Measurements from ENCODE around the gene ZNF385B. TPM values are rescaled to one million over a fixed set of nuclear protein-coding genes. Genes with fewer than 3 reads are reported as not detected.

ZNF385B gene
- polyA plus RNA-seq, 3 donors, result 12.7 to 14.6 (median 14.4) TPM

DNA sequence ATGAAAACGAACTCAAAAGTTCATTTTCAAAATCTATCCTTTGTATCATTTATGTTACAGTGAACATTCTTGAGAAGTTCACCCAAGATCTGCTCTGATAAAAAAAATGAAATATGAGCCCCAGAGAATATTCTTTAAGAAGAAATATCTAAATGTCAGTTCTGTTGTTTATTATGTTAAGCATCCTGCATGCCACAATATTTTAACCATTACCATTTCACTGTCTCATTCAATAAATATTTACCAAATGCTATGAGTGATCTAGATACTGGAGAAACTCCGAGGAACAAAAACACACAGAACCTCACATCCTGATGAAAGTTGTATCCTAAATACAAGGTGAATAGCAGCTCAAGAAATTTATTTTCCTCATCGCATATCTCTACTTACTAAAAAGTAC lies 170.2 kb downstream of the ZNF385B start:
- DNase-seq (ENCODE audit: low read depth in 3 of 3, low spot score in 2 of 3), result no peak

DNA sequence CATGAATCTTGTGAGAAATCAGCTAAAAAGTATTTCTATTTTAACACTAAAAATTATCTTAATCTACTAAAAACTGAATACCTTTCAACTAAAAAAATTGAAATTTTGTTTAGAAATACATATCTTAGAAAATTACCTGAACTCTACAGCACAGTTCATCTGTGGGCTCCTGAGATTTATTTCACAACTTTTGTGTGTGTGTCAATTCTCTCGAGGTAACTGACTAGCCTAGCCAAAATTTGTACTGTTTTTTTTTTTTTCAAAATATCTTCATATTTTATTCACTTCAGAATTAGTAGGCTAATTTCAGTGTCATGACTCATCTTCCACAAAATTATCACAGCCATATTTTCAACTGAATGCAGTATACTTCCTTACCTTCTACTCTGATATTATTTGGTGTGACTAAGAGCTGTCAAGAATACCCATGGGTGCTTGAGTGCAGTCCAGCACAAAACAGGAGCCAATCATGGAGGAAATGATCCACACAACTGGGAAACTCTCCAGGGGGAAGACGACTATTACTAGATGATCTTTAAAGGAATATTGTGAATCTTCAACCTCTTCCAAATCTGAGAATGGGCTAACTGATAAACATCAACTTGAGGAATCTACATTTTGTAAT lies 174.6 kb downstream of the ZNF385B start:
- no peak for DNase-seq (ENCODE audit: low read depth in 3 of 3, low spot score in 2 of 3)

DNA sequence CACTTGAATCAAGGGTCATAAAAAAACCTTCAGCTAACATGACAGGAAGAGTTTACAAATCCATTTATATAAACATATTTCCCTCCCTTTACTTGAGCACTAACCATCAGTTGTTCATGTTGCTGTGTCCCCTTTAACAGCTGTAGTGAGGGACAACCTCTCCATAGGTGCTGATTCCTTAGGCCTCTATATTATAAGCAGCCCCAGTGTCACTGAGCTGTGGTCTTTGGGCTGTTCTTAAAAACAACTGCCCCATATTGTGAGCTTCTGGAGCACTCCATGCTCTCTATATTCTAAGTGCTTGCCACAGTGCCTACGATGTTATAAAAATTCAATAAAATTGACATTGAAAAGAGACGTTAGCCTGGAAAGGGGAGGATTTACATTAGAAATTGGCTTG lies 175.3 kb downstream of the ZNF385B start:
- DNase-seq (ENCODE audit: low read depth in 3 of 3, low spot score in 2 of 3), result no peak

DNA sequence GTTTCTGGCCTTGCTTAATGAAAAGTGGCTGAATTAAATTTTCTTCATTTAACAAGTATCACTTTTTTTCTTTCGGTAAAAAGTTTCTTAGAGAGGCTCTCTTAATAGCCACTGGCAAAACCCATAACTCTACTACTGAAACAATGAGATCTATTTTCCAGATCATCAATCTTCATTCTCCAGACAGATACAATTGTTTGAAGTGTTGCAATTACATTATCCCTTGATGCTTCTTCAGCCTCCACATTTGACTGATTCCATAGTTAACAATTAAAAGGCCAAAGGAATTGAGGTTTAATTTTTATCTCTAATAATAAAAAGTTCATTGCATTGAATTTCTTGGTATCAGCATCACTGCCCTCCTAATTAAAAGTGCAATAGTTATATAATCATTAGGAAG lies 176.3 kb downstream of the ZNF385B start:
- no peak for DNase-seq (ENCODE audit: low read depth in 3 of 3, low spot score in 2 of 3)

DNA sequence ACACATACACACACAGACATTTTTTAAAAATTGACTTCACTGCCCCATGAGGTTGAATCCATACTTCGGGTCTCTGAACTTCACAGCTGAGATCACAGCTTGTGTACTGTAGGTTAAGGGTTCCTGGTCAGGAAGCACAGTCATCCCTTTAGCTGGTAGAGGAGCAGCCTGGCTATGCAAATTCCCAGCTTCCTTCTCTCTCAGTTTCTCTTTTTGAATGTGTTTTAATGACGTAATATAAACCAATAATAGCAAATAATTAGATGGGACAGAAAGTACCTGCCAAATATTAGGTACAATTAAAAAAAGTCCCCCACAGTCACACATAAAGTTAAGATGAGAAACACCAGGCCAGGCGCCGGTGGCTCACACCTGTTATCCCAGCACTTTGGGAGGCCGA lies 178.7 kb downstream of the ZNF385B start:
- no peak for DNase-seq (ENCODE audit: low read depth in 3 of 3, low spot score in 2 of 3)

DNA sequence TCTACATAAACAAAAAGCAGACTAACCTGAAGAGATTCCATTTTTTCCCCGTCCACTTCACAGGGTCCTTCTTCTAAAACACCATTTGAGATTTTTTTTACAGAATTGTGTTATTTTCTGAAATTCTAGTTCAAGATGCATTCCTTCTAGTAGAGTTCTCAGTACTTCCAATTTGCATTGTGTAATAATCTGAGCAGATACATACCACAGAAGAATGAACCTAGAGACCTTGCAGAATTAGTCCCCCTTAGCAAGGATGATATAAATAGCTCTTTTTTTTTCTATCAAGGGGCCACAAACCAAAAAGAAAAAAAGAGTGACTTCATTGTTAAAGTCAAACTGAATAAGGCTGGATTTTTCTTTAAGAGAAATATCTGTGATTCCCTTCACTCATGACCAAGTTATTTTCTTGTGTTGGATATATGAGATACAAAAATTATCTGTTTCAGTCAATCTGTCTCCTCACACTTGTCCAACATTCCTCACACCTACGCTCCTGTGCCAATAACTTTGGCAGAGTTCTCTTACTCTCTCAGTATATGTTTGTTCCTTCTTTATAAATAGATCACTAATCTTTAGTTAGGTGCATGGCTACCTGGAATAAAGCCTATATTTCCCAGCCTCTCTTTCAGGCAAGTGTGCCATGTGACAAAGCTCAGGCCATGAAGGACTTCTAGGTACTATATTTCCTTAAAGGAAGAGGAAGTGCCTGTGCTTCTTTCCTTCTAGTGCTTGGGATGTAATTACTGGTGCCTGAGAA lies 183.5 kb downstream of the ZNF385B start:
- DNase-seq (ENCODE audit: low read depth in 3 of 3, low spot score in 2 of 3), result peak in 1 of 3 donors; percentile 6

DNA sequence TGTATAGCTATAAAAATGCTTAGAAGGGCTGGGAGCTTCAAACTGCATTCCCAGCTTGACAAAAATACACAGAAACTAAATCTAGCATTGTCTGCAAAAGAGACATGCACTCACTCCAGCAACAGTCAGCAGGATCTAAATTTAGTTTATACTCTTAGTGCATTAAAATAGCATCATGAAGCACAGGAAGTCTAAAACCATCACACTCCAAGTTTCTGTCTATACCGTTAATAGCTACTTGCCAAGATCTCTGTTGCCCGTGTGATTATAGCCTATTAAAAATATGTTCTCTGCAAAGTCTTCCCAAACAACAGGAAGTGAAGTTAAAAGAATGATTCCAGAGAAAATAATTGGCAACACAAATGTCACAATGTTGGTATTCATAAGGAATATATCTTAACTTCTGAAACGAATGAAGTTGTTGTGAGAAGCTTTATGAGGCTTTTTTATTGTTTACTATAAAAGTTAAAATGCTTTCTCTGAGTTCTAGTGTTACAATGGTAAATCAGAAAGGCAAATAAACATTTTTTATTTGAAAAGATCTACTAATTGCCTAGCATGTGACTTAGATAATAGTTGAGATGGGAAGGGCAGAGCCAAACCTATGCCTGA lies 184.2 kb downstream of the ZNF385B start:
- DNase-seq (ENCODE audit: low read depth in 3 of 3, low spot score in 2 of 3), result peak; percentile 23 to 38 (median 32)

DNA sequence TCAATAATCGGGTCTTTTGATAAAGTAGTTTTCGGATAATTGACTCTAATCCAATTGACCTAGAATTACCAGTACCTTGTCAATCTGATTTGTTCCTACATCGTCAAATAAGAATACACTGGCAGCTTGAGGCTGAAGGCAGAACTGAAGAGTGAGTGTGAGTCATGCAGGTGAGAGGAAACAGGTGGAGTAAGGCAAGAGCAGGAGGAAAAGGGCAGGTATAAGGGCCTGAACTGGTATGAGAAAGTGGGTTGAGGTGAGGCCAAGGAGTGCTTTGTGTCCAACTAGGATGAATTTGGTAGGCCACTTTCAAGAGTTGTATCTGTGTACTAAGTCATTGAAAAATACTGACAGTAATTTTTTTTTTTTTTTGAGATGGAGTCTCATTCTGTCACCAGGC lies 186.0 kb downstream of the ZNF385B start:
- no peak for DNase-seq (ENCODE audit: low read depth in 3 of 3, low spot score in 2 of 3)

DNA sequence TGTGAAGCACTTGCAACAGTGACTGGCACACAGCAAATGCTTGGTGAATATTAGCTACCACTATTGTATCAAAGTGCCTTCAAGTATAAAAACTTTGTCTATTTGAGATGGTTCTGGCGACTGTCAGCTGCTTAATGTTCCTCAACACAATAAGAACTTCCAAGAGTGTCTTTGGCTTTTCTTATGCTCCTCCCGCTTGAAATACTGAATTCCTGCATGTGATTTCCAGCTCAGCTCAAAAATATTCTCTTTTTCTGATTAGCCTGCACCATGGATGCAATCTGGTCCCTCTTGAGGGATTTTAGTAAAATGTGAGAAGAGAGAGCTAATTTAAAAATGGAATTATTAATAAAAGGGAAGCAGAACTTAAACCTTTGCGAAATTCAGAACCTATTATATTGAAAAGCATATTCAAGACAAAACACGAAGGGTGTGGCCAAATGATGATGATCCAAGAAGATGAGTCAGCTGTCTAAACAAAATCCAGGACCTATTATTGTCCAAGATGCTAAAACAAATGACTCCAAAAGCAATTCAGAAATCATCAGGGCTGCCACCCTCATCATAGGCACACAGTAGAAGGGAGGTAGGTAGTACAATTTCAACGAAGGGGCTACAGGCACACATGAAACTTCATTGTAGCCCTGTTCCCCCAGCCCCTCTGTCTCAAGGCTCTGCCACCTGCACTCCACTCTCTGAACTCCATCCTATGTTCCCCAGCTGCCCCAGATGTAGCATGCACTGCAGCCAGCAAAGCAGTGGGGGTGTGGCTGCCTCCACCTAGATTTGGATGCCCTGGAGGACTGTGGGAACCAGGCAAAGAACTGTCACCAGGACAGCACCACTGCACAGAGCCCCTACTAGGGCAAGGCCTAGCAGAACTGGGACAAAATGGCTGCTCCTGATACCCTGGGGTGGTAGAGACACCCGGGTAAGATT lies 190.1 kb downstream of the ZNF385B start:
- no peak for DNase-seq (ENCODE audit: low read depth in 3 of 3, low spot score in 2 of 3)

DNA sequence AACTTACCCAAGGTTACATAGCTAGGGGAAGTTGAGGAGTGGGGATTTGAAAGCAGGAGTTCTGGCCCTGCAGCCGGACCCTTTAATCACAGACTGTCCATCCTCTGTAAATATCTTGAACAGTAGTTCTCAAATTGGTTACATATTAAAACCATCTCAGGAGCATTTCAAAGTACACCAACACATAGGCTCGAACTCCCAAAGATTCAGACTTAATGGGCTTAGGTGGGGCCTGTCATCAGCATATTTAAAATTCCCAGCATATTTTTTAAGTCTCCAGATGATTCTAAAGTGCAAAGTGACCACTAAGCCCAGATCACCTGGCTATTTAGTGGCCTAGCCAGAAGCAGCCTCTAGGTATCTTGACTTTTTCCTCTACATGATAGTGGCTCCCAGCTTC lies 192.2 kb downstream of the ZNF385B start:
- DNase-seq (ENCODE audit: low read depth in 3 of 3, low spot score in 2 of 3), result no peak

DNA sequence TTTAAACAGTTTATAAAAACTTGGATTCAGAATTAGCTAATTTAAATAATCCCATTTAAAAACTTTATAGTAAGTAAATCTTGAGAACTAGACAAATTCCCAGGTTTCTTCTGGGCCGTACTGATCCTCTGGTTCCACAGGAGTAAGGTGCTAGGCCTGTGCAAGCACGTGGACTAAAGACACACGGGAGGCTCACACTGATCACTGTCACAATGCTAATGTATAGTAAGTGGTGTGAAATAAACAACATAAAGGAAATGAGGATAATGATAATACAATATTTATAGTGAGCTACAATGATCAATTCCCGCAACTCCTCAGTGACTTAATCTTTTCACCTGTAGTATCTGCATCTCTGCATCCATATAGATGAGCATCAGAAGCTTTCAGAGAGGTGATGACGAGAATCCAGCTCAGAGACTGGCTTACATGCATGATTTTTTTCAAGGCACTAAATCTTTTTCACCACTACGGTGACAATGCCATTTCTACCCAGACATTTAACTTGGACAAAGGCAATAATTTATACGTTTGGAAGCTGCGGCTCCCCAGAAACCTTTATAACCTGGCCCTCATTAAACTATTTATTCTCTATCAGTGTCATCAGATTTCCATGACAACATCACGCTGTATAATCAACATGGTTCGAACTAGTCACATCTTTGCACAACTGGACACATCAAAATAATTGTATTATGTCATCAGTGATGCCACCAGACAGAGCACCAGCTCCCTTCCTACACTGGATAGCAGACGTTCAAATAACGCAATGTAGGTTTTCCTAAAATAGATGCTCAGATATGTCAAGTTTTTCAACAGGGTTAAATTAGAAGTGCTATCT lies 196.2 kb downstream of the ZNF385B start:
- no peak for DNase-seq (ENCODE audit: low read depth in 3 of 3, low spot score in 2 of 3)

DNA sequence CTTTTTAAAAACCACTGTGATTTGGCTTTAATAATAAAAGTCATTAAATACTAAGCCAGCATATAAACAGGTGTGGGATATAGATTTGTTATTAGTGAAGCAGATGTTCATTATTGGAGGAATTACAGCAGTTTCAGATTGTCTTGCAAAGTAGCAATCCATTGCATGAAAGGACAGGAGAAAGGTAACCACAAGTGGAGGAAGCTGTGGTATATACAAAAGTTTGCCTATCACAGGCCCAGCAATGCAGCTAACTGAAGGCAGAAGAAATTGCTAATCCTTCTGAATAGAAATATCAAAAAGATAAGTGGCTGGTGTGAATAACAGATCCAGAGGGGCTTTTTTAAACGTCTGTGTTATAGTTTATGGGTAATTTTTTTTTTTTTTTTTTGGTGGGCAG lies 199.4 kb downstream of the ZNF385B start:
- no peak for DNase-seq (ENCODE audit: low read depth in 3 of 3, low spot score in 2 of 3)

DNA sequence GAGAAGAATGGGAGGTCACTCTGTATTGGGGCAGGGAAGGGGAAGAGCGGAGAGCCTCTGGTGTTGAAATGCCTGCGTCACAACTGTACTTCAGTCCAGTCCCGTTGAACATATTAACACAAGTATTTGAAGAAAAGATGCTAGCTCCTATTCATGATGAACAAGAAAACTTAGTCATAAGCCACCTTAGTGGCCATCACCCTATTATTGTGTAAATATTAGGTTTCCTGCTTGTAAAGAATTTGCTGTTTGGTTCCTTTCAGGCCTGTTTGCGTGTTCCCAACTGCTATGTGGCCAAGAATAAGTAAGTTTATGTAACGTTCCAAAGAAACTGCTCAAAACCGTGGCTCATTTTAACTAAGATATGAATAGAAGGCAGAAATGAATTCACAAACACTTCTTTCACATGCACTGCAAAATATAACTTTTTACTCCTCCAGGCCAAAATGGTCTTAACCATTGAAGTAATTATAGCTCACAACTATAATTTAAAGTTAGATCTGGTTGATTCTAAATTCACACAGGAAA lies 204.3 kb downstream of the ZNF385B start:
- DNase-seq (ENCODE audit: low read depth in 3 of 3, low spot score in 2 of 3), result no peak

DNA sequence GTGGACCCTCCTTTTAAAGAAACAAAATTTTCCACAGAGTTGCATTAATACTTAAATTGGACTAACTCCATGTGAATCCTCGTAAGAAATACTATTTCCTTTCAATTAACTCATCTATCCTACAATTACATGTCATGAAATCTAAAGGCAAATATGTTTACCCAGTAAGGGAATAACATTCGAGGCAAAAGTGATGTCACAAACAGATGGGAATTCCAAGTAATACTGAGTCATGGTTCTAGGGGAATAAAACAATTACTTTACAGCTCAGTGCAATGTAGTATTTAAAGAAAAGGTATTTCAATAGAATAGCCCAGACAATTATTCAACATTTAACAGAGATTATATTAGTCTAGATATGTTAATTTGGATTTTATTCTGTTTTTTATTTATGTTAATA lies 205.8 kb downstream of the ZNF385B start:
- no peak for DNase-seq (ENCODE audit: low read depth in 3 of 3, low spot score in 2 of 3)

DNA sequence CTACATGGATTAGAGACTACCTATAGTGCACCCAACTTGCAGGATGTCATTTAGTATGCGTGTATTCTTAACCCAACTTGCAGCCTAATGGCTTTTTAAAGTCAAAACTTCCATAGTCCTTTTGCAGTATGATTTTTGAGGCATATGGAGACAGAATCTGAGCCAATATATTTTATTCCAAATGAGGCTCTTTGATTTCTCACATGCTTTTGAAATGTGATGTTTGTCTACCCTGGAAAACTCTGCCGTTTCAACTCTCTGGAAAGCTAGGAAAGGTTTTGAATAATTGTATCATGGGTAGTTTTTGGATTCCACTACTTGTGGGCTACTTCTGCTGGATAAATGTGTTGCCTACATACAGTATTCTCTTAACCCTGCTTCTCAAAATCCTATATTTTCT lies 206.6 kb downstream of the ZNF385B start:
- no peak for DNase-seq (ENCODE audit: low read depth in 3 of 3, low spot score in 2 of 3)

DNA sequence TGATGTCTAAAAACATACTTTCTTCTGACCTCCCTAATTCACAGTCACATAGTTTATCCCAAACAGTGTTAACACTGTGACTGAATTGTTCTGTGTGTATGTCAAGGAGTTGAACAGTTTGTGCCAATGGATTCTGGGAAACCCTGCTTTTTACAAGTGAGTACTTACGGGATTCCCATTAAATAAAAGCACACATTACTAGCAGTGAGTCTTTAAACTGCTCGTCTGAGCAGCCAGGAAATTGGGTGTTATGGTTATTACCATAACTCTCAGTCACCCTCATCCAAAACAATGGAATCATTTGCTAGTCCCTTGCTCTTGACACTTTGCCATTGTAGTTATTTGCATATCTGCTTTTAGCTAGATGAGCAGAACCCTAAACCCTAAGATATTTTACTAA lies 209.1 kb downstream of the ZNF385B start:
- DNase-seq (ENCODE audit: low read depth in 3 of 3, low spot score in 2 of 3), result no peak

DNA sequence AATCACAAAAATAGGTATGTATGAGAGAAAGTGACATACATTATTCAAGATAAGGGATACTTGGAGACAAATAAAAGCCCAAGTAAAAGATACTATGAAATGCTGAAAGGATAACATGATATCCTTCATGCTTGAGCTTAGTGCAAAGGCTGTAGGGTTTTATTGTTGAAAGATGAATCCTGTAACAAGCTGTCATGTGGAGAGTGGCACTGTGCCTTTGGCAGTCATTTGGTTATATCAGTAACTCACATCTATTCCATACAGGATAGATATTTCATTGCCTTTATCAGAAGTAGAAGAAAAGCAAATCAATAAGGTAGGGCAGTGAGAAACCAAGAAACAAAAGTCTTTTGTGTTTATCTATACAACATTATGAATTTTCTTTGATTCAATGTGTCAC lies 211.0 kb downstream of the ZNF385B start:
- no peak for DNase-seq (ENCODE audit: low read depth in 3 of 3, low spot score in 2 of 3)

DNA sequence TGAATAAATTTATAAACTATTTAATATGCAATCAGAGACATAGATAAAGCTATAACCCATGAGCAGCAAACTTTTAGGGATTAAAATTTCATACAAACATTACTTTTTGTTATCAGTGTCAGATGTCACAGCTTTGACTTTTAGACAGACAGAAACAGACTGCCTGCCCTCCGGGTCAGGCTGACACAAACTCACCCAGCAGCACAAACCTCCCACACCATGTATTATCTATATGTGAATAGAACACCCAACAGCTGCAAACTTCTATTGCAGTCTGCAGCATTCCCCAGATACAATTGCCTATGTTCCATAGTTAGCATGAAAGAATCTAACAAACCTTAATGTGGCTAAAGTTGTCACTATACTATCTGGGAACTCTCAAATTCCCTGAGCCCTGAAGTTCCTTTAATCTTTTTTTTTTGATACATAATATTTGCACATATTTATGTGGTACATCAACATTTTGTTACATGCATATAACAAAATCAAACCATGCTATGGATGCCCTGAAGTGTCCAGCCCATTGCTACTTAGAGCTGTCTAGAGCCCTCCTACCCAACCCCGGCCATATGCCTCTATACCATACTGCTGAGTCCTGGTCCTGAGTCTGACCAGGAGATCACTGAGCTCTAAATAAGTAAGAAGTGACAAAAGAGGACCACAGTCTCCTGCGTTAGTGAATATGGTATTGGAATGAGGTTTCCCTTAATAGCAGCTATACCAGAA lies 214.4 kb downstream of the ZNF385B start:
- no peak for DNase-seq (ENCODE audit: low read depth in 3 of 3, low spot score in 2 of 3)

DNA sequence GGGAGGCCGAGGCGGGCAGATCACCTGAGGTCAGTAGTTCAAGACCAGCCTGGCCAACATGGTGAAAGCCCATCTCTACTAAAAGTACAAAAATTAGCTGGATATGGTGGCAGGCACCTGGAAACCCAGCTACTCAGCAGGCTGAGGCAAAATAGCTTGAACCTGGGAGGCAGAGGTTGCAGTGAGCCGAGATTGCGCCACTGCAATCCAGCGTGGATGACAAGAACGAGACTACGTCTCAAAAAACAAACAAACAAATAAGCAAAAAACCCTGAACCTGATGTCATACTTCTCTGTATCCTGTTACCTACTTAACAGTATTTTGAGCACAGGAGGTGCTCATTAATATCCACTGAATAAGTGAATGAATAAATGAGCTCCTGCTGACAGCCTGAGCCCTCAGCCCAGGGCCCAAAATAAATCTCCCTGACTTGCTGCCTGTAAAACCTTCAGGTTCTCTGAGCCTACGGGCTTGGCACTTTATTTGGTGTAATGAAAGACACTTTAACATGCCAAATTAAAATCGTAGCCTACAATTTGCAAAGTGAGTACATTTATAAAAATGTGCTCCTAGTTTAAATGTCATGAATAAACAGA lies 215.1 kb downstream of the ZNF385B start:
- no peak for DNase-seq (ENCODE audit: low read depth in 3 of 3, low spot score in 2 of 3)
